ENCODE results near the gene CFAP99.

Gene CFAP99

DNA sequence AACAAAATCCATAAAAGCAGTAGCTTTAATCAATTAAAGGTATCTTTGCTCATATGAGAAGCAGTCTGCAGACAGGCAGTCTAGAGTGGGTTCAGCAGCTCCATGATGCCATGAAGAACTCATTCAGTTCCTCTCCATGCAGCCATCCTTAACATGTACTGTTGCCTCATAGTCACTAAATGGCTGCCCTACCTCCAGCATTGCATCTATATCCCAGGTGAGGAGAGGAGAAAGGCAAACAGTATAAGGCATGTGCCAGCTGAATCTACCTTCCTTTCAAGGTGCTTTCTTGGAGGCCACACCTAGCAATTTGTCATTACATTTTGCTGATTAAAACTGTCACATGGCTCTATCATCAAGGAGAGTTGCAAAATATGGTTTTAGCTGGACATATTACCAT, 13.2 kb downstream of the CFAP99 start:
- no peak overlapping the region for H3K4me3 ChIP-seq (ENCODE audit: low read depth, low read length)
- no peak overlapping the region for H2AFZ ChIP-seq
- no peak overlapping the region for H3K27ac ChIP-seq
- H3K4me2 ChIP-seq (ENCODE audit: low read length) = no peak overlapping the region
- no peaks in the 10 kb centered on the region for H3K79me2 ChIP-seq
- no peaks in the 10 kb centered on the region for H3K9me3 ChIP-seq (ENCODE audit: control insufficient read depth, low read length)
- no peaks in the 10 kb centered on the region for H3K36me3 ChIP-seq (ENCODE audit: control insufficient read depth, insufficient read depth, low read length)
- no peak overlapping the region for H3K9ac ChIP-seq
- no peaks in the 10 kb centered on the region for H3K4me1 ChIP-seq
- H3K27me3 ChIP-seq (ENCODE audit: control insufficient read depth, insufficient read depth, low read length) = no peaks in the 10 kb centered on the region
- TF ChIP-seq, protein P1, sequence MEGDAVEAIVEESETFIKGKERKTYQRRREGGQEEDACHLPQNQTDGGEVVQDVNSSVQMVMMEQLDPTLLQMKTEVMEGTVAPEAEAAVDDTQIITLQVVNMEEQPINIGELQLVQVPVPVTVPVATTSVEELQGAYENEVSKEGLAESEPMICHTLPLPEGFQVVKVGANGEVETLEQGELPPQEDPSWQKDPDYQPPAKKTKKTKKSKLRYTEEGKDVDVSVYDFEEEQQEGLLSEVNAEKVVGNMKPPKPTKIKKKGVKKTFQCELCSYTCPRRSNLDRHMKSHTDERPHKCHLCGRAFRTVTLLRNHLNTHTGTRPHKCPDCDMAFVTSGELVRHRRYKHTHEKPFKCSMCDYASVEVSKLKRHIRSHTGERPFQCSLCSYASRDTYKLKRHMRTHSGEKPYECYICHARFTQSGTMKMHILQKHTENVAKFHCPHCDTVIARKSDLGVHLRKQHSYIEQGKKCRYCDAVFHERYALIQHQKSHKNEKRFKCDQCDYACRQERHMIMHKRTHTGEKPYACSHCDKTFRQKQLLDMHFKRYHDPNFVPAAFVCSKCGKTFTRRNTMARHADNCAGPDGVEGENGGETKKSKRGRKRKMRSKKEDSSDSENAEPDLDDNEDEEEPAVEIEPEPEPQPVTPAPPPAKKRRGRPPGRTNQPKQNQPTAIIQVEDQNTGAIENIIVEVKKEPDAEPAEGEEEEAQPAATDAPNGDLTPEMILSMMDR (IDR thresholded peaks at IDR 0.05) = no peak

DNA sequence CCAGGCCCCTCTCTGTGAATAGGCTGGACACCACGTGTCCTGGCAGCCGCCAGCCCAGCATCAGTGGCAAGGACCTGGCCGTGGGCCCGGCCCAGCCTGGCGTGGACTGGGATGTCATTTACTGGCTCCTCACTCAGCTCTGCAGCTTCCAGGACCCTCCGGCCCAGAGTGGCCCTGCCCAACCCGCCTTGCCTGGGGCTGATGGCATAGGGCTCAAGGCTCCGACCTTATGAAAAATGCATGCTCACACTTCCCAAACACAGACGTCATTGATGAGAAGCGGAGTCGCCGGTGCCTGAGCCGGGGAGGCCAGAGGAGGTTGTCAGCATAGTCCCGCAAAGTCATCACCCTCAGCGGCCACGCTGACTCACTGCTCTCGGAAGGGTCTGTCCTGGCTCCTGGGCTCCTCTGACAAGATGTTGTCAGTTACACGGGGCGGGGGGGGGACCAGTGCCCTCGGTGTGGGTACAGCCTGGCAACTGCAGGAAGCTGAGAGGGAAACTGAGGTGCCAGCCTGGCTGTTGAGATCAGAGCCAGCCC, 14.3 kb downstream of the CFAP99 start:
- Histone ChIP-seq H3K4me1 (no peaks in the 10 kb centered on the region), H3K27me3 (ENCODE audit: control insufficient read depth, insufficient read depth, low read length) (no peaks in the 10 kb centered on the region), H3K4me2 (ENCODE audit: low read length) (no peak overlapping the region), H3K36me3 (ENCODE audit: control insufficient read depth, insufficient read depth, low read length) (no peaks in the 10 kb centered on the region), H3K4me3 (ENCODE audit: low read depth, low read length) (no peak overlapping the region), H3K79me2 (no peaks in the 10 kb centered on the region), H2AFZ (no peak overlapping the region), H3K27ac (no peak overlapping the region), H3K9me3 (ENCODE audit: control insufficient read depth, low read length) (no peaks in the 10 kb centered on the region), H3K9ac (no peak overlapping the region)
- TF ChIP-seq, protein P1 (IDR thresholded peaks at IDR 0.05) = no peak

GRCh38 chr4:2433609-2434350, 15.0 kb downstream of the CFAP99 start:
- no peaks in the 10 kb centered on the region for H3K79me2 ChIP-seq
- no peak overlapping the region for H3K4me2 ChIP-seq (ENCODE audit: low read length)
- no peaks in the 10 kb centered on the region for H3K36me3 ChIP-seq (ENCODE audit: control insufficient read depth, insufficient read depth, low read length)
- no peak overlapping the region for H3K27ac ChIP-seq
- H3K4me3 ChIP-seq (ENCODE audit: low read depth, low read length) = no peak overlapping the region
- H3K9ac ChIP-seq = no peak overlapping the region
- H3K9me3 ChIP-seq (ENCODE audit: control insufficient read depth, low read length) = no peaks in the 10 kb centered on the region
- H3K27me3 ChIP-seq (ENCODE audit: control insufficient read depth, insufficient read depth, low read length) = no peaks in the 10 kb centered on the region
- H2AFZ ChIP-seq = no peak overlapping the region
- TF ChIP-seq, protein P1 (IDR thresholded peaks at IDR 0.05) = no peak
- H3K4me1 ChIP-seq = no peaks in the 10 kb centered on the region

DNA sequence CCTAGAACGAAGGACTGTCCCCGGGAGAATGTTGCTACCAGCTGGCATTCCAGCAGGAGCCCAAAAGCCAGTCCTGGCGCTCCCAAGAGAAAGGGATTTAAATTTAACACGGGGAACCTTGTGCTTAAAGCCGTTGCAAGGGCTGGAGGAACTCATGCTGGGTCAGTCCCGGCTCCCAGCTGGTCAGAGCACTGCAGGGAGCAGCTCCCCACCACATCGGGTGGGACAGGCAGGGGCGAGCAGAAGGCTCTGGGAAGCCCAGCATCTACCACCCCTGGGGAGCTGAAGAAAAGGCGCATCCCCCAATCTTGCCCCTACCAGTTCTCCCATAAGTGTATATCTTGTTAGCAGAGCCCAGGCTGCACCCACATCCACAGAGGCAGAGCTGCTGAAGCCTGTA, 15.7 kb downstream of the CFAP99 start:
- H3K4me3 ChIP-seq (ENCODE audit: low read depth, low read length) = no peak overlapping the region
- no peak overlapping the region for H2AFZ ChIP-seq
- no peak overlapping the region for H3K4me2 ChIP-seq (ENCODE audit: low read length)
- H3K9ac ChIP-seq = no peak overlapping the region
- no peaks in the 10 kb centered on the region for H3K79me2 ChIP-seq
- TF ChIP-seq, protein P1 (IDR thresholded peaks at IDR 0.05) = no peak
- no peak overlapping the region for H3K27ac ChIP-seq
- H3K27me3 ChIP-seq (ENCODE audit: control insufficient read depth, insufficient read depth, low read length) = no peaks in the 10 kb centered on the region
- H3K9me3 ChIP-seq (ENCODE audit: control insufficient read depth, low read length) = no peaks in the 10 kb centered on the region
- no peaks in the 10 kb centered on the region for H3K36me3 ChIP-seq (ENCODE audit: control insufficient read depth, insufficient read depth, low read length)
- H3K4me1 ChIP-seq = no peaks in the 10 kb centered on the region

- Histone ChIP-seq H2AFZ (no peak overlapping the region), H3K9me3 (ENCODE audit: control insufficient read depth, low read length) (no peaks in the 10 kb centered on the region), H3K4me3 (ENCODE audit: low read depth, low read length) (no peak overlapping the region), H3K36me3 (ENCODE audit: control insufficient read depth, insufficient read depth, low read length) (no peaks in the 10 kb centered on the region), H3K4me2 (ENCODE audit: low read length) (no peak overlapping the region), H3K4me1 (no peaks in the 10 kb centered on the region), H3K27me3 (ENCODE audit: control insufficient read depth, insufficient read depth, low read length) (no peaks in the 10 kb centered on the region), H3K27ac (no peak overlapping the region), H3K9ac (no peak overlapping the region), H3K79me2 (no peaks in the 10 kb centered on the region)
- TF ChIP-seq, protein P1 (IDR thresholded peaks at IDR 0.05) = no peak
These were observed 17.5 kb downstream of the CFAP99 start for GRCh38 chr4:2436301-2436700.

Measured in parathyroid adenoma (tissue), 2 donors.